A172 (cell line): ENCODE measurements around the gene CIPC. TPM values are rescaled to one million over a fixed set of nuclear protein-coding genes. Genes with fewer than 3 reads are reported as not detected.
A peak's percentile ranks its signal among the peaks of the same experiment; 100 is the strongest.

Source experiments
- DNase-seq: peaks from one replicate; pipeline ENCODE4 v3.0.0-alpha.2; 2015; ENCODE audit warnings: low spot score
- total RNA-seq: library from RNA; depleted of rRNA; stranded (reverse); fragments of >200 nt; shearing (Covaris generic); gene quantifications from 2 replicates; pipeline ENCODE4 v1.2.3, GENCODE V29; 2014; rRNA removed

Gene CIPC
- total RNA-seq, 1 experiment from 2014 or later: 9.9 TPM

GRCh38 chr14:77151245-77151644 is 53.2 kb downstream of the CIPC start:
- no peak for DNase-seq

- DNase-seq: no peak
Measured at GRCh38 chr14:77151918-77152588, 54.0 kb downstream of the CIPC start.

- DNase-seq: no peak
Measured at GRCh38 chr14:77153802-77154201, 55.7 kb downstream of the CIPC start.

GRCh38 chr14:77154421-77154820 is 56.4 kb downstream of the CIPC start:
- no peak for DNase-seq

GRCh38 chr14:77155083-77155482 is 57.0 kb downstream of the CIPC start:
- no peak for DNase-seq

GRCh38 chr14:77157740-77158139 is 59.7 kb downstream of the CIPC start:
- DNase-seq: no peak

- peak; percentile 51 for DNase-seq
Measured at GRCh38 chr14:77158175-77158881, 60.3 kb downstream of the CIPC start.

- DNase-seq: no peak
Measured at GRCh38 chr14:77158882-77159255, 60.8 kb downstream of the CIPC start.

- no peak for DNase-seq
Measured at GRCh38 chr14:77161011-77161410, 63.0 kb downstream of the CIPC start.

Other genes starting within 250 kb of the CIPC start
- gene IRF2BPL, start 69.5 kb upstream of the CIPC start, total RNA-seq: 20.8 and 24.7 TPM in 2 replicates
- not detected in 2 replicates for gene ZDHHC22, start 43.5 kb downstream of the CIPC start, total RNA-seq
- 0.62 and 0.98 TPM in 2 replicates for gene TMEM63C, start 83.5 kb downstream of the CIPC start, total RNA-seq
- not detected in 2 replicates for gene NGB, start 172.9 kb downstream of the CIPC start, total RNA-seq
- 13.7 and 14.5 TPM in 2 replicates for gene POMT2, start 222.6 kb downstream of the CIPC start, total RNA-seq
- gene GSTZ1, start 222.8 kb downstream of the CIPC start, total RNA-seq: 28.6 and 30.4 TPM in 2 replicates